ENCODE results near the gene BEAN1. TPM values are rescaled to one million over a fixed set of nuclear protein-coding genes. Genes with fewer than 3 reads are reported as not detected.
A peak's percentile ranks its signal among the peaks of the same experiment; 100 is the strongest.

Gene BEAN1
- total RNA-seq, 1 donor = 0.36 TPM

DNA sequence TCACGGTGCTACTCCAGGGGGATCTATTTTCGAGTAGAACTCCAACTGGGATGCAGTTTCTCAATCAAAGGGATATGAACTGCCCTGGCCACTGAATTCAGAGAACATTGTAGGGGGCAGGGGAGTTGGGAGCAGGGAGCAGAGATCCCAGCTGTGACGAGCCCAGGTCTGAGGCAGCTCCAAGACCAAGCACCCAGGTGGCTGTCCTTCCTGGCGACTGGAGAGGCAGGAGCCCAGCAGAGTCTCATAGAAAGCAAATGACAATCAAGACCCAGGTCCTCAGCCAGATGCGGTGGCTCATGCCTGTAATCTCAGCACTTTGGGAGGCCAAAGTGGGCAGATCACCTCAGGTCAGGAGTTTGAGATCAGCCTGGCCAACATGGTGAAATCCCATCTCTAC lies 62.7 kb downstream of the BEAN1 start:
- no peak overlapping the region for H3K4me3 ChIP-seq (ENCODE audit: insufficient read depth, low read length)
- H2AFZ ChIP-seq (ENCODE audit: low read length) = no peak overlapping the region
- H3K4me1 ChIP-seq (ENCODE audit: insufficient read depth, low read length) = peaks cover 25% of the 10 kb centered on the region
- no peak overlapping the region for H3K4me2 ChIP-seq (ENCODE audit: insufficient read depth, low read length)
- H3K27me3 ChIP-seq (ENCODE audit: insufficient read depth, low read length) = no peaks in the 10 kb centered on the region
- H3K9me3 ChIP-seq (ENCODE audit: low read depth, low read length) = no peaks in the 10 kb centered on the region
- TF ChIP-seq, protein P1, sequence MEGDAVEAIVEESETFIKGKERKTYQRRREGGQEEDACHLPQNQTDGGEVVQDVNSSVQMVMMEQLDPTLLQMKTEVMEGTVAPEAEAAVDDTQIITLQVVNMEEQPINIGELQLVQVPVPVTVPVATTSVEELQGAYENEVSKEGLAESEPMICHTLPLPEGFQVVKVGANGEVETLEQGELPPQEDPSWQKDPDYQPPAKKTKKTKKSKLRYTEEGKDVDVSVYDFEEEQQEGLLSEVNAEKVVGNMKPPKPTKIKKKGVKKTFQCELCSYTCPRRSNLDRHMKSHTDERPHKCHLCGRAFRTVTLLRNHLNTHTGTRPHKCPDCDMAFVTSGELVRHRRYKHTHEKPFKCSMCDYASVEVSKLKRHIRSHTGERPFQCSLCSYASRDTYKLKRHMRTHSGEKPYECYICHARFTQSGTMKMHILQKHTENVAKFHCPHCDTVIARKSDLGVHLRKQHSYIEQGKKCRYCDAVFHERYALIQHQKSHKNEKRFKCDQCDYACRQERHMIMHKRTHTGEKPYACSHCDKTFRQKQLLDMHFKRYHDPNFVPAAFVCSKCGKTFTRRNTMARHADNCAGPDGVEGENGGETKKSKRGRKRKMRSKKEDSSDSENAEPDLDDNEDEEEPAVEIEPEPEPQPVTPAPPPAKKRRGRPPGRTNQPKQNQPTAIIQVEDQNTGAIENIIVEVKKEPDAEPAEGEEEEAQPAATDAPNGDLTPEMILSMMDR (IDR thresholded peaks at IDR 0.05; ENCODE audit: extremely low read depth, low read depth, low read length) = no peak
- DNase-seq (ENCODE audit: insufficient read length, low spot score, missing footprints) = peak; percentile 21
- no peaks in the 10 kb centered on the region for H3K79me2 ChIP-seq (ENCODE audit: insufficient read depth, low read length)
- no peak overlapping the region for H3K27ac ChIP-seq (ENCODE audit: low read depth, low read length)
- H4K20me1 ChIP-seq (ENCODE audit: insufficient read depth, low read length) = peaks cover 4% of the 10 kb centered on the region
- H3K36me3 ChIP-seq (ENCODE audit: insufficient read depth, low read length) = no peaks in the 10 kb centered on the region

DNA sequence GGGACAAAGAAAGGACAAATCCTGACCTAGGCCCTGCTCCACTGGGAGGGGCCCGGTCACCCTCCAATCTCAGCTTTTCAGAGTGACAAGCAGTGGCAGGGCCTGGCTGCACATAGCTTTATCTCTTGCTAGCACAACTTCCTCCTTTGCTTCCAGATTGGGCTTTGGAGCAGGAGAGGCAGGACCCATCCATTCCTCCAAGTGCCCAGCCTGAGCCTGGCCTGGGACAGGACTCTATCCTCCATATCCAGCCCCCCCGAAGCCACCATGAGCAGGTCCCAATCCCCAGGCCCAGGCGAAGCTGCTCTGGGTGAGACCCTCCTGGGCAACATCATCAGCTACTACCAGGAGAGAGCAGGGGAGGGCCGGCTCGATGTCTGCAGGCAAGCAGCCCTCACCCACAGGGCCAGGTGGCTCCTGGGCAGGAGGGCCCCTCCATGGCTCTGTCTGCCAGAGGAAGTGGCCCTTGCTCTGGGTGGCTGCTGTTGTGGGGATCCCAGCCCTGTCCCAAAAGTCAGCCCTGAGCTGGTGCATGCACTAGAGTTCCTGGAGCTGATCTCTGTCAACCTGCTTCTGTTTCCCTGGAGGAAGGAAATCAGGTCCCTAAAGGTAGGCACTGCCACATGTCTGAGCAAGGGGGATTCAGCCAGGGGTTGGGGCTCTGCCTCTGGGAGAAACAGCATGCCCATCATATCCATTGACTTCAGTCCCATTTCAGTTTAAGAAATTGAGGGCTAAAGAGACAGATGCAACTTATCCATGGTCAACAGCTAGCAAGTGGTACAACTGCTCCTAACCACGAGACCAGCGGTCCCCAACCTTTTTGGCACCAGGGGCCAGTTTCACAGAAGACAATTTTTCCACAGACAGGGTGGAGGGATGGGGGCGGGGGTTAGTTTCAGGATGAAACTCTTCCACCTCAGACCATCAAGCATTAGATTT lies 64.0 kb downstream of the BEAN1 start:
- Histone ChIP-seq H3K36me3 (ENCODE audit: insufficient read depth, low read length) (no peaks in the 10 kb centered on the region), H2AFZ (ENCODE audit: low read length) (no peak overlapping the region), H3K27ac (ENCODE audit: low read depth, low read length) (no peak overlapping the region), H3K4me3 (ENCODE audit: insufficient read depth, low read length) (no peak overlapping the region), H3K79me2 (ENCODE audit: insufficient read depth, low read length) (no peaks in the 10 kb centered on the region), H3K27me3 (ENCODE audit: insufficient read depth, low read length) (no peaks in the 10 kb centered on the region), H3K4me1 (ENCODE audit: insufficient read depth, low read length) (peaks cover 25% of the 10 kb centered on the region), H4K20me1 (ENCODE audit: insufficient read depth, low read length) (peaks cover 4% of the 10 kb centered on the region), H3K4me2 (ENCODE audit: insufficient read depth, low read length) (no peak overlapping the region), H3K9me3 (ENCODE audit: low read depth, low read length) (no peaks in the 10 kb centered on the region)
- peak; percentile 72 for DNase-seq (ENCODE audit: insufficient read length, low spot score, missing footprints)
- TF ChIP-seq, protein P1 (IDR thresholded peaks at IDR 0.05; ENCODE audit: extremely low read depth, low read depth, low read length) = no peak

DNA sequence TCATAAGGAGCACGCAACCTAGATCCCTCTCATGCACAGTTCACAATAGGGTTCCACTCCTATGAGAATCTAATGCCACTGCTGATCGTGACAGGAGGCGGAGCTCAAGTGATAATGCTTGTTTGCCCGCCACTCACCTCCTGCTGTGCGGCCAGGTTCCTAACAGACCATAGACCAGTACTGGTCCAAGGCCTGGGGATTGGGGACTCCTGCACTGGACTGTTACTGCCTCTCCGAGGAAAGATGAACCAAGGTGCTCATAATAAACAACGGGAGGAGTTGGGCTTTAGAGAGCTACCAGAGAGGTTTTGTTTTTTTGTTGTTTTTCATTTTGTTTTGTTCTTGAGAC lies 64.6 kb downstream of the BEAN1 start:
- Histone ChIP-seq H3K36me3 (ENCODE audit: insufficient read depth, low read length) (no peaks in the 10 kb centered on the region), H2AFZ (ENCODE audit: low read length) (no peak overlapping the region), H3K27ac (ENCODE audit: low read depth, low read length) (no peak overlapping the region), H3K4me2 (ENCODE audit: insufficient read depth, low read length) (no peak overlapping the region), H3K27me3 (ENCODE audit: insufficient read depth, low read length) (no peaks in the 10 kb centered on the region), H3K9me3 (ENCODE audit: low read depth, low read length) (no peaks in the 10 kb centered on the region), H3K79me2 (ENCODE audit: insufficient read depth, low read length) (no peaks in the 10 kb centered on the region), H3K4me3 (ENCODE audit: insufficient read depth, low read length) (no peak overlapping the region), H4K20me1 (ENCODE audit: insufficient read depth, low read length) (peaks cover 4% of the 10 kb centered on the region), H3K4me1 (ENCODE audit: insufficient read depth, low read length) (peaks cover 22% of the 10 kb centered on the region)
- TF ChIP-seq, protein P1 (IDR thresholded peaks at IDR 0.05; ENCODE audit: extremely low read depth, low read depth, low read length) = no peak
- no peak for DNase-seq (ENCODE audit: insufficient read length, low spot score, missing footprints)

Data from osteoblast (primary cell).